K562 (cell line): ENCODE measurements around the gene SFSWAP. TPM values are rescaled to one million over a fixed set of nuclear protein-coding genes. Genes with fewer than 3 reads are reported as not detected.

Experiments used
- ARID4B ChIP-seq: sonication (generic); formaldehyde crosslinking; IDR thresholded peaks from 2 replicates; pipeline ENCODE4 v1.8.0; 2022; ENCODE audit warnings: mild to moderate bottlenecking, missing genetic modification reagents
- CBX5 ChIP-seq: IDR thresholded peaks from 2 replicates; pipeline ENCODE4 v1.6.1; 2014; ENCODE audit warnings: low read depth, borderline replicate concordance
- CCAR2 ChIP-seq: fragments of 200-400 bp; formaldehyde crosslinking; IDR thresholded peaks from 2 replicates; pipeline ENCODE4 v1.6.1; 2017; ENCODE audit warnings: mild to moderate bottlenecking, low read depth, low read length
- CHCHD3 ChIP-seq: fragments of 250-450 bp; sonication (Bioruptor Pico); IDR thresholded peaks from 2 replicates; pipeline ENCODE4 v2.1.2; 2022; ENCODE audit warnings: mild to moderate bottlenecking
- FUS ChIP-seq: fragments of 200-400 bp; formaldehyde crosslinking; optimal IDR thresholded peaks from 2 replicates; pipeline ENCODE3; 2017; ENCODE audit warnings: low read depth, low read length
- ILF3 ChIP-seq: fragments of 450-650 bp; IDR thresholded peaks from 2 replicates; pipeline ENCODE4 v1.6.1; 2018; ENCODE audit warnings: antibody characterized with exemption, mild to moderate bottlenecking, moderate library complexity, borderline replicate concordance
- MBD1 ChIP-seq: fragments of 250-450 bp; sonication (Bioruptor Pico); IDR thresholded peaks from 2 replicates; pipeline ENCODE4 v1.8.0; 2022; ENCODE audit warnings: inconsistent platforms
- MIER1 ChIP-seq: fragments of 450-650 bp; IDR thresholded peaks from 2 replicates; pipeline ENCODE4 v1.6.1; 2016; ENCODE audit warnings: antibody characterized with exemption, mild to moderate bottlenecking, low read depth
- NONO ChIP-seq, 2 experiments: fragments of 200-400 bp in 1 of 2; fragments of 450-650 bp in 1 of 2; formaldehyde crosslinking in 1 of 2; IDR thresholded peaks; 2 replicates each; pipeline ENCODE4 v1.6.1; 2017; ENCODE audit warnings: low read depth in 2 of 2, mild to moderate bottlenecking in 2 of 2, moderate library complexity in 2 of 2, low read length in 1 of 2
- PTTG1 ChIP-seq: fragments of 450-650 bp; IDR thresholded peaks from 2 replicates; pipeline ENCODE4 v1.6.1; 2016; ENCODE audit warnings: low read depth, mild to moderate bottlenecking, missing genetic modification characterization, missing compliant biosample characterization
- THAP12 ChIP-seq: fragments of 250-450 bp; sonication (Bioruptor Pico); IDR thresholded peaks from 2 replicates; pipeline ENCODE4 v1.9.0; 2021; ENCODE audit warnings: mild to moderate bottlenecking, inconsistent platforms
- ZC3H4 ChIP-seq: sonication (generic); formaldehyde crosslinking; IDR thresholded peaks from 2 replicates; pipeline ENCODE4 v1.9.0; 2021; ENCODE audit warnings: missing genetic modification reagents, borderline replicate concordance
- ZNF12 ChIP-seq: sonication (generic); formaldehyde crosslinking; IDR thresholded peaks from 2 replicates; pipeline ENCODE4 v1.4.0; 2020; ENCODE audit warnings: mild to moderate bottlenecking, missing genetic modification reagents
- ZNF311 ChIP-seq: fragments of 250-450 bp; sonication (Bioruptor Pico); IDR thresholded peaks from 2 replicates; pipeline ENCODE4 v1.4.0; 2020; ENCODE audit warnings: mild to moderate bottlenecking, moderate library complexity
- polyA plus RNA-seq, 8 experiments: library from polyadenylated mRNA; depleted of rRNA in 4 of 8; stranded (reverse) in 5 of 8; unstranded in 3 of 8; fragments of >200 nt; fragmentation: Nextera tagmentation in 2 of 8; fragmentation: Illumina TruSeq in 1 of 8; extraction: Ambion mirVana in 2 of 8; extraction: Trizol in 1 of 8; gene quantifications; 2 replicates each; pipeline versions ENCODE4 v1.2.1 to v1.2.3, GENCODE V29; 2011 to 2014; ENCODE audit warnings: inconsistent platforms in 1 of 8, missing spikeins in 1 of 8
- total RNA-seq, 7 experiments: library from RNA; depleted of rRNA in 6 of 7; stranded (reverse); fragments of >200 nt in 6 of 7; fragmentation: Illumina TruSeq in 2 of 7; extraction: Trizol in 2 of 7; gene quantifications; 2 replicates each; pipeline versions ENCODE4 v1.2.1 to v1.2.3, GENCODE V29; 2011 to 2021; ENCODE audit warnings: low replicate concordance in 1 of 7
- TF ChIP-seq, protein P1 (sequence below): fragments of 250-450 bp; sonication (Bioruptor Pico); IDR thresholded peaks from 2 replicates; pipeline ENCODE4 v1.8.0; 2022; ENCODE audit warnings: inconsistent platforms, mild to moderate bottlenecking, moderate library complexity, borderline replicate concordance
- TF ChIP-seq, protein P2 (sequence below): fragments of 250-450 bp; sonication (Bioruptor Pico); IDR thresholded peaks from 2 replicates; pipeline ENCODE4 v1.6.1; 2021; ENCODE audit warnings: mild to moderate bottlenecking

The SFSWAP gene
- total and polyA plus RNA-seq, 9 of the 15 experiments (the other 6 are each of a cell fraction or from before 2014, with no cell fraction given) = 2.4 to 60.4 (median 32.6) TPM

- TF ChIP-seq ZNF311 (CRISPR knock-in tag) (no peak), ARID4B (CRISPR knock-in tag) (peak; percentile 87), CHCHD3 (CRISPR knock-in tag) (no peak), CCAR2 (no peak), MIER1 (no peak), ZC3H4 (CRISPR knock-in tag) (no peak), ILF3 (no peak), FUS (no peak), NONO (IDR thresholded peaks at IDR 0.05; ENCODE audit: low read depth in 2 of 2, low read length in 1 of 2) (no peak), CBX5 (no peak), PTTG1 (tag) (no peak), ZNF12 (CRISPR knock-in tag) (no peak), MBD1 (CRISPR knock-in tag) (no peak), THAP12 (peak; percentile 26; the same call in 1 of the 2 replicates)
- TF ChIP-seq, protein P1, sequence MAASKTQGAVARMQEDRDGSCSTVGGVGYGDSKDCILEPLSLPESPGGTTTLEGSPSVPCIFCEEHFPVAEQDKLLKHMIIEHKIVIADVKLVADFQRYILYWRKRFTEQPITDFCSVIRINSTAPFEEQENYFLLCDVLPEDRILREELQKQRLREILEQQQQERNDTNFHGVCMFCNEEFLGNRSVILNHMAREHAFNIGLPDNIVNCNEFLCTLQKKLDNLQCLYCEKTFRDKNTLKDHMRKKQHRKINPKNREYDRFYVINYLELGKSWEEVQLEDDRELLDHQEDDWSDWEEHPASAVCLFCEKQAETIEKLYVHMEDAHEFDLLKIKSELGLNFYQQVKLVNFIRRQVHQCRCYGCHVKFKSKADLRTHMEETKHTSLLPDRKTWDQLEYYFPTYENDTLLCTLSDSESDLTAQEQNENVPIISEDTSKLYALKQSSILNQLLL = no peak
- TF ChIP-seq, protein P2, sequence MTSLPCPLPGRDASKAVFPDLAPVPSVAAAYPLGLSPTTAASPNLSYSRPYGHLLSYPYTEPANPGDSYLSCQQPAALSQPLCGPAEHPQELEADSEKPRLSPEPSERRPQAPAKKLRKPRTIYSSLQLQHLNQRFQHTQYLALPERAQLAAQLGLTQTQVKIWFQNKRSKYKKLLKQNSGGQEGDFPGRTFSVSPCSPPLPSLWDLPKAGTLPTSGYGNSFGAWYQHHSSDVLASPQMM (CRISPR knock-in tag) = no peak
Observed at GRCh38 chr12:131710464-131711457, at the start of gene SFSWAP (continued).
